ENCODE data around the gene SLMAP. TPM values are rescaled to one million over a fixed set of nuclear protein-coding genes. Genes with fewer than 3 reads are reported as not detected.

SLMAP gene
- total RNA-seq, 1 donor from 2014 or later, result 71.5 TPM

DNA sequence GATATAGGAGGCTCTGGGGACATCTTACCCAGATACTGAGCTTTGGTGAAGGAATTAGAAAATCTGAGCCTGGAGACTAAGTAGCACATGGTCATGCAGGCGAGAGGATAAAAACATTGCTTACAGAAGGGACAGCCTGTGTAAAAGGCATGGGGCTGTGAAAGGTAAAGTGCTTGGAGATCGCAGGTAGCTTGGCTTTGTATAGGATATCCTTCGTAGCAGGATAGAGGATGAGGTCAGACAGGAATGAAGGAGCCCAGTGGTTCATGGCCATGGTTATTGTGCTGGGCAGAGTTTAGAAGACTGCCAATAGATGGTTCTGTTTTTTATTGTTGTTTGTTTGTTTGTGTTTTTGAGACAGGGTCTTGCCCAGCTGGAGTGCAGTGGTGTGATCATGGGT, 82.5 kb downstream of the SLMAP start:
- Mint-ChIP-seq H3K27ac (ENCODE audit: unreplicated experiment) (no peak overlapping the region), H3K4me1 (ENCODE audit: unreplicated experiment) (peaks cover 7% of the 10 kb centered on the region), H3K36me3 (ENCODE audit: unreplicated experiment) (peaks cover 9% of the 10 kb centered on the region), H3K27me3 (ENCODE audit: unreplicated experiment) (no peaks in the 10 kb centered on the region), H3K9me3 (ENCODE audit: unreplicated experiment) (no peaks in the 10 kb centered on the region), H3K4me3 (ENCODE audit: unreplicated experiment) (no peak overlapping the region)
- TF ChIP-seq, protein P1, sequence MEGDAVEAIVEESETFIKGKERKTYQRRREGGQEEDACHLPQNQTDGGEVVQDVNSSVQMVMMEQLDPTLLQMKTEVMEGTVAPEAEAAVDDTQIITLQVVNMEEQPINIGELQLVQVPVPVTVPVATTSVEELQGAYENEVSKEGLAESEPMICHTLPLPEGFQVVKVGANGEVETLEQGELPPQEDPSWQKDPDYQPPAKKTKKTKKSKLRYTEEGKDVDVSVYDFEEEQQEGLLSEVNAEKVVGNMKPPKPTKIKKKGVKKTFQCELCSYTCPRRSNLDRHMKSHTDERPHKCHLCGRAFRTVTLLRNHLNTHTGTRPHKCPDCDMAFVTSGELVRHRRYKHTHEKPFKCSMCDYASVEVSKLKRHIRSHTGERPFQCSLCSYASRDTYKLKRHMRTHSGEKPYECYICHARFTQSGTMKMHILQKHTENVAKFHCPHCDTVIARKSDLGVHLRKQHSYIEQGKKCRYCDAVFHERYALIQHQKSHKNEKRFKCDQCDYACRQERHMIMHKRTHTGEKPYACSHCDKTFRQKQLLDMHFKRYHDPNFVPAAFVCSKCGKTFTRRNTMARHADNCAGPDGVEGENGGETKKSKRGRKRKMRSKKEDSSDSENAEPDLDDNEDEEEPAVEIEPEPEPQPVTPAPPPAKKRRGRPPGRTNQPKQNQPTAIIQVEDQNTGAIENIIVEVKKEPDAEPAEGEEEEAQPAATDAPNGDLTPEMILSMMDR (IDR thresholded peaks at IDR 0.05), result no peak
- DNase-seq (ENCODE audit: extremely low spot score, unreplicated experiment), result no peak

DNA sequence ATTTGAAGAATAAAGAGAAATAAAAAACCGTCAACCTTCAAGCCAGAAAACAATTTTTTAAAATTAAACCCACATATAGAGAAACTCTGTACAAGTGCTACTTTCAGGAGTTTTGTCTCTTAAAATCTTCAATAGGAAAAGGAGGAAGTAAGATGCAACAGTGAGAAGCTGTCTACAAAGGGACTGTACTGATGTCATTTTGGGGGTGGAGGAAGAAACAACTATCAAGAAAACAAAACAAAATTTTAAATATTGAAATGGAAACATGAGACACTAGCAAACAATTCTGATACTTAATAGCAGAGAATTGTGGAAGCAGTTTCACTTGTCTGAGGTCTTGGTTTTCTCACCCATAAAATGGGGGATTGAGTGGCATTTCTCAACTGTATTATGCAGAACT, 84.4 kb downstream of the SLMAP start:
- no peak overlapping the region for H3K27ac Mint-ChIP-seq (ENCODE audit: unreplicated experiment)
- H3K36me3 Mint-ChIP-seq (ENCODE audit: unreplicated experiment), result no peaks in the 10 kb centered on the region
- H3K9me3 Mint-ChIP-seq (ENCODE audit: unreplicated experiment), result no peaks in the 10 kb centered on the region
- H3K4me3 Mint-ChIP-seq (ENCODE audit: unreplicated experiment), result no peak overlapping the region
- peaks cover 7% of the 10 kb centered on the region for H3K4me1 Mint-ChIP-seq (ENCODE audit: unreplicated experiment)
- TF ChIP-seq, protein P1 (IDR thresholded peaks at IDR 0.05), result no peak
- no peak for DNase-seq (ENCODE audit: extremely low spot score, unreplicated experiment)
- H3K27me3 Mint-ChIP-seq (ENCODE audit: unreplicated experiment), result no peaks in the 10 kb centered on the region

DNA sequence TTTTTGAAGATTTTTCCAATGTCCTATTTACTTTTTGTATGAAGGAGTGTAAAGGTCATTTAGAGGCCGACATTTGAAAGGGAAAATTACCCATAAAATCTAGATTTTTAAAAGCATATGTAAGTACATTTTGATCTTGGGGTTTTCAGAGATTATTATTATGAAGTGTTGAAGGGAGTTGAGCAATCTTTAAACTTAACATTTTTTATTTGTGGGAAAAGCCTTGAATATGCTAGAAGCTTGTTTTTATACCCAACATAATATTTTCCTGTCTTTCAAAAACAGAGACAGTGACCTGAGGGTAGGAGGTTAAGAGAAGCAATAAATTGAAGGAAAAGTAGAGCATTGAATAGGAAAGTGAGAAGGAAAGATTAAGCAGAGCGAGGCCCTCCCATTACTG, 85.7 kb downstream of the SLMAP start:
- Mint-ChIP-seq H3K4me3 (ENCODE audit: unreplicated experiment) (no peak overlapping the region), H3K27ac (ENCODE audit: unreplicated experiment) (peak overlapping the region; percentile 19)
- DNase-seq (ENCODE audit: extremely low spot score, unreplicated experiment), result no peak

DNA sequence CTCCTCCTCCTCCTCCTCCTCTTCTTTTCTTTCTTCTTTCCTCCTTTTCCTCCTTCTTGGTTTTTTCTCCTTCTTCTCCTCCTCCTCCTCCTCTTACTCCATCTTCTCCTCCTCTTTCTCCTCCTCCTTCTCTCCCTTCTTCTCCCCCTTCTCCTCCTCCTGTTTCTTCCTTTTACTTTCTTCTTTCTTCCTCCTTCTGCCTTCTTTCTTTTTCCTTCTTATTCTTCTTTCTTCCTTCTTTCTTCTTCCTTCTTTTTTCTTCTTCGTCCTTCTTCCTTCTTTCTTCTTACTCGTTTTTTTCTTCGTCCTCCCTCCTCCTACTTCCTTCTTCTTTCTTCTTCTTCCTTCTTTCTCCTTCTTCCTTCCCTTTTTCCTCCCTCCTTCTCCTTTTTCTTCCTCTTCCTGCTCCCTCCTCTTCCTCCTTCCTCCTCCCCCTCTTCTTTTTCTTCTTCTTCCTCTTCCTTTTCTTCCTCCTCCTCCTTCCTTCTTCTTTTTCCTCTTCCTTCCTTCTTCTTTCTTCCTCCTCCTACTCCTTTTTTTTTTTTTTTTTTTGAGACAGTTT, 92.1 kb downstream of the SLMAP start:
- H3K4me3 Mint-ChIP-seq (ENCODE audit: unreplicated experiment), result no peak overlapping the region
- H3K27ac Mint-ChIP-seq (ENCODE audit: unreplicated experiment), result no peak overlapping the region
- no peaks in the 10 kb centered on the region for H3K27me3 Mint-ChIP-seq (ENCODE audit: unreplicated experiment)
- peaks cover 5% of the 10 kb centered on the region for H3K4me1 Mint-ChIP-seq (ENCODE audit: unreplicated experiment)
- no peak for DNase-seq (ENCODE audit: extremely low spot score, unreplicated experiment)
- H3K9me3 Mint-ChIP-seq (ENCODE audit: unreplicated experiment), result no peaks in the 10 kb centered on the region
- TF ChIP-seq, protein P1 (IDR thresholded peaks at IDR 0.05), result no peak
- peaks cover 7% of the 10 kb centered on the region for H3K36me3 Mint-ChIP-seq (ENCODE audit: unreplicated experiment)

More for the DNA sequence above, 85.7 kb downstream of the SLMAP start:
- H3K9me3 Mint-ChIP-seq (ENCODE audit: unreplicated experiment), result no peaks in the 10 kb centered on the region
- no peaks in the 10 kb centered on the region for H3K27me3 Mint-ChIP-seq (ENCODE audit: unreplicated experiment)
- TF ChIP-seq, protein P1 (IDR thresholded peaks at IDR 0.05), result no peak
- peaks cover 7% of the 10 kb centered on the region for H3K4me1 Mint-ChIP-seq (ENCODE audit: unreplicated experiment)
- H3K36me3 Mint-ChIP-seq (ENCODE audit: unreplicated experiment), result no peaks in the 10 kb centered on the region

DNA sequence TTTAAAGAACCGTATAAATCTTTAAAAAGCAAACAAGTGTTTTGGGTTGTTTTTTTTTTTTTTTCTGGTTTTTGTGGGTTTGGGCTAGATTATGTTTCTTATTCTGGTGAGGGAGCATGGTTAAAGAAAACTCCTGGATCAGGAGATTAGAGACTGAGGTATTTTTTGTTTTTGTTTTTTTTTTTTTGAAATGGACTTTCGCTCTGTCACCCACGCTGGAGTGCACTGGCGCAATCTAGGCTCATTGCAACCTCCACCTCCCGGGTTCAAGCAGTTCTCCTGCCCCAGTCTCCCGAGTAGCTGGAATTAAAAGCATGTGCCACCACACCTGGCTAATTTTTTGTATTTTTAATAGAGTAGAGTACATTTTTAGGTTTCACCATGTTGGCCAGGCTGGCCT, 95.2 kb downstream of the SLMAP start:
- peaks cover 5% of the 10 kb centered on the region for H3K4me1 Mint-ChIP-seq (ENCODE audit: unreplicated experiment)
- no peak overlapping the region for H3K4me3 Mint-ChIP-seq (ENCODE audit: unreplicated experiment)
- H3K36me3 Mint-ChIP-seq (ENCODE audit: unreplicated experiment), result peaks cover 7% of the 10 kb centered on the region
- no peak overlapping the region for H3K27ac Mint-ChIP-seq (ENCODE audit: unreplicated experiment)
- H3K27me3 Mint-ChIP-seq (ENCODE audit: unreplicated experiment), result no peaks in the 10 kb centered on the region
- DNase-seq (ENCODE audit: extremely low spot score, unreplicated experiment), result no peak
- TF ChIP-seq, protein P1 (IDR thresholded peaks at IDR 0.05), result no peak
- no peaks in the 10 kb centered on the region for H3K9me3 Mint-ChIP-seq (ENCODE audit: unreplicated experiment)
